ENCODE data around the gene LRRN4CL.

The LRRN4CL gene

GRCh38 chr11:62665599-62666258, 23.6 kb downstream of the LRRN4CL start:
- Histone ChIP-seq H3K9ac (ENCODE audit: low read length) (peak overlapping the region; percentile 99), H3K36me3 (ENCODE audit: insufficient read depth, low read length) (peaks cover 48% of the 10 kb centered on the region), H2AFZ (ENCODE audit: low read length) (no peak overlapping the region), H3K79me2 (ENCODE audit: insufficient read depth, low read length) (peaks cover 11% of the 10 kb centered on the region; the same call in 1 of the 2 replicates), H3F3A (ENCODE audit: insufficient read depth, low read length) (no peaks in the 10 kb centered on the region), H3K9me3 (ENCODE audit: low read length) (no peaks in the 10 kb centered on the region), H3K4me2 (ENCODE audit: low read length) (peak overlapping the region; percentile 94), H3K4me1 (ENCODE audit: insufficient read depth, low read length, severe bottlenecking) (peaks cover 49% of the 10 kb centered on the region), H3K27me3 (ENCODE audit: insufficient read depth, low read length) (no peaks in the 10 kb centered on the region), H3K27ac (ENCODE audit: low read depth, low read length, poor library complexity, severe bottlenecking) (peak overlapping the region; percentile 93), H4K20me1 (ENCODE audit: insufficient read depth, low read length) (no peaks in the 10 kb centered on the region), H3K9me2 (ENCODE audit: low read depth, low read length) (no peaks in the 10 kb centered on the region), H3K4me3 (ENCODE audit: low read depth, low read length, poor library complexity, severe bottlenecking) (peak overlapping the region; percentile 94)
- TF ChIP-seq CTCF (IDR thresholded peaks at IDR 0.05; ENCODE audit: low read length) (no peak), EZH2 (IDR thresholded peaks at IDR 0.05; ENCODE audit: borderline replicate concordance, low read length) (no peak)

- H3K27me3 ChIP-seq (ENCODE audit: insufficient read depth, low read length): no peaks in the 10 kb centered on the region
- no peaks in the 10 kb centered on the region for H3K9me3 ChIP-seq (ENCODE audit: low read length)
- no peaks in the 10 kb centered on the region for H3F3A ChIP-seq (ENCODE audit: insufficient read depth, low read length)
- H3K4me1 ChIP-seq (ENCODE audit: insufficient read depth, low read length, severe bottlenecking): peaks cover 43% of the 10 kb centered on the region
- peak within 1 kb of the TSS; percentile 99 for H3K9ac ChIP-seq (ENCODE audit: low read length)
- TF ChIP-seq CTCF (IDR thresholded peaks at IDR 0.05; ENCODE audit: low read length): no peak
- H3K27ac ChIP-seq (ENCODE audit: low read depth, low read length, poor library complexity, severe bottlenecking): peak within 1 kb of the TSS; percentile 93
- peaks cover 11% of the 10 kb centered on the region; the same call in 1 of the 2 replicates for H3K79me2 ChIP-seq (ENCODE audit: insufficient read depth, low read length)
- peak within 1 kb of the TSS; percentile 94 for H3K4me2 ChIP-seq (ENCODE audit: low read length)
- H2AFZ ChIP-seq (ENCODE audit: low read length): no peak within 1 kb of the TSS
- no peaks in the 10 kb centered on the region for H4K20me1 ChIP-seq (ENCODE audit: insufficient read depth, low read length)
- H3K36me3 ChIP-seq (ENCODE audit: insufficient read depth, low read length): peaks cover 54% of the 10 kb centered on the region
- peak within 1 kb of the TSS; percentile 94 for H3K4me3 ChIP-seq (ENCODE audit: low read depth, low read length, poor library complexity, severe bottlenecking)
- H3K9me2 ChIP-seq (ENCODE audit: low read depth, low read length): no peaks in the 10 kb centered on the region
These were observed 24.2 kb downstream of the LRRN4CL start, which contains the start of the genes C11orf98 and CSKMT for GRCh38 chr11:62665075-62665598. C11orf98 (minus strand) TSS chr11:62665210; CDS start chr11:62665169, 41 bp downstream. CSKMT (plus strand) TSS chr11:62665312; CDS start chr11:62665880, 568 bp downstream.

GRCh38 chr11:62664405-62665074, 24.8 kb downstream of the LRRN4CL start:
- no peaks in the 10 kb centered on the region for H3K9me3 ChIP-seq (ENCODE audit: low read length)
- H4K20me1 ChIP-seq (ENCODE audit: insufficient read depth, low read length): no peaks in the 10 kb centered on the region
- no peak overlapping the region for H2AFZ ChIP-seq (ENCODE audit: low read length)
- peaks cover 37% of the 10 kb centered on the region for H3K4me1 ChIP-seq (ENCODE audit: insufficient read depth, low read length, severe bottlenecking)
- peak overlapping the region; percentile 93 for H3K27ac ChIP-seq (ENCODE audit: low read depth, low read length, poor library complexity, severe bottlenecking)
- peaks cover 56% of the 10 kb centered on the region for H3K36me3 ChIP-seq (ENCODE audit: insufficient read depth, low read length)
- H3K4me3 ChIP-seq (ENCODE audit: low read depth, low read length, poor library complexity, severe bottlenecking): peak overlapping the region; percentile 94
- no peaks in the 10 kb centered on the region for H3K9me2 ChIP-seq (ENCODE audit: low read depth, low read length)
- H3K4me2 ChIP-seq (ENCODE audit: low read length): peak overlapping the region; percentile 94
- no peak for TF ChIP-seq CTCF (IDR thresholded peaks at IDR 0.05; ENCODE audit: low read length)
- TF ChIP-seq EZH2 (IDR thresholded peaks at IDR 0.05; ENCODE audit: borderline replicate concordance, low read length): no peak
- H3F3A ChIP-seq (ENCODE audit: insufficient read depth, low read length): no peaks in the 10 kb centered on the region
- H3K27me3 ChIP-seq (ENCODE audit: insufficient read depth, low read length): no peaks in the 10 kb centered on the region
- peaks cover 11% of the 10 kb centered on the region; the same call in 1 of the 2 replicates for H3K79me2 ChIP-seq (ENCODE audit: insufficient read depth, low read length)
- peak overlapping the region; percentile 99 for H3K9ac ChIP-seq (ENCODE audit: low read length)
